GM19193 (cell line): Measurements from ENCODE around the gene TRAF1.

Experiments
- POLR2A ChIP-seq: IDR thresholded peaks from 4 replicates; pipeline ENCODE4 v1.6.1; 2011; ENCODE audit not compliant: insufficient read depth, insufficient read length; ENCODE audit errors: extremely low read depth

The TRAF1 gene

GRCh38 chr9:120909904-120910303 is 16.7 kb downstream of the TRAF1 start:
- TF ChIP-seq POLR2A = peak; percentile 2

- TF ChIP-seq POLR2A = no peak
Observed at GRCh38 chr9:120905315-120906164, 21.1 kb downstream of the TRAF1 start.

- no peak for TF ChIP-seq POLR2A
Observed at GRCh38 chr9:120904978-120905301, 21.7 kb downstream of the TRAF1 start.

GRCh38 chr9:120904061-120904977 is 22.3 kb downstream of the TRAF1 start:
- TF ChIP-seq POLR2A = no peak

GRCh38 chr9:120902569-120903535 is 23.7 kb downstream of the TRAF1 start:
- TF ChIP-seq POLR2A = no peak

GRCh38 chr9:120901755-120902568 is 24.6 kb downstream of the TRAF1 start:
- TF ChIP-seq POLR2A = peak; percentile 31

- peak; percentile 47 for TF ChIP-seq POLR2A
Observed at GRCh38 chr9:120900824-120901223, 25.8 kb downstream of the TRAF1 start.

- peak; percentile 71 for TF ChIP-seq POLR2A
Observed at GRCh38 chr9:120899490-120900068, 27.0 kb downstream of the TRAF1 start.

- TF ChIP-seq POLR2A = no peak
Observed at GRCh38 chr9:120898396-120898795, 28.2 kb downstream of the TRAF1 start.

GRCh38 chr9:120895951-120896350 is 30.6 kb downstream of the TRAF1 start:
- TF ChIP-seq POLR2A = no peak

- peak; percentile 13 for TF ChIP-seq POLR2A
Observed at GRCh38 chr9:120894321-120895148, 32.1 kb downstream of the TRAF1 start.

- no peak for TF ChIP-seq POLR2A
Observed at GRCh38 chr9:120893611-120894307, 32.8 kb downstream of the TRAF1 start.
